HG03139 (cell line): Measurements from ENCODE around the gene TMEM41A.
A peak's percentile ranks its signal among the peaks of the same experiment; 100 is the strongest.

Experiments used
- ATAC-seq: cut with Tn5 transposase; IDR thresholded peaks from one replicate; pipeline ENCODE4 v1.9.1; 2021; ENCODE audit not compliant: unreplicated experiment

TMEM41A gene

GRCh38 chr3:185498503-185499396, at the start of gene TMEM41A:
Gene TMEM41A, minus strand, starts transcription at chr3:185499035. Its CDS starts 74 bp downstream, at chr3:185498961.
- ATAC-seq = peak; percentile 94

DNA sequence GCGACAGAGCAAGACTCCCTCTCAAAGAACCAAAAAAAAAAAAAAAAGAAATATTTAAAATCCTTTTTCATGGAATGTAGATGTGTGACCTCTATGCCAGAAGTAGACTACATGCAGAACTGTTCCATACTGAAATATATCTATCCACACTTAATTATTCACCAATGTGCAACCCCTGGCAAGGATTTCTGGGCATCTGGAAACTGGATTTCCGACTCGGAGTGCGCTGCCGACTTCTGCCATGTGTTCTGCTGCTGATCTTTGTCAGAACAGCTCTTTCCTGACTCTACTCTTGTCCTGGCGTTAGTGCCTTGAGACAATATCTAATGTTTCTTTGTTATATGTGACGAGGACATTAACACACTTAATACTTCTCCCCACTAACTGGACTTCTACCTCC, 41.9 kb upstream of the TMEM41A start:
- ATAC-seq = no peak

GRCh38 chr3:185539934-185540333, 41.1 kb upstream of the TMEM41A start:
- ATAC-seq = no peak

- ATAC-seq = peak; percentile 98
Measured at GRCh38 chr3:185537369-185537970, 38.6 kb upstream of the TMEM41A start.

GRCh38 chr3:185534511-185534910, 35.7 kb upstream of the TMEM41A start:
- no peak for ATAC-seq

GRCh38 chr3:185532901-185533300, 34.1 kb upstream of the TMEM41A start:
- no peak for ATAC-seq

DNA sequence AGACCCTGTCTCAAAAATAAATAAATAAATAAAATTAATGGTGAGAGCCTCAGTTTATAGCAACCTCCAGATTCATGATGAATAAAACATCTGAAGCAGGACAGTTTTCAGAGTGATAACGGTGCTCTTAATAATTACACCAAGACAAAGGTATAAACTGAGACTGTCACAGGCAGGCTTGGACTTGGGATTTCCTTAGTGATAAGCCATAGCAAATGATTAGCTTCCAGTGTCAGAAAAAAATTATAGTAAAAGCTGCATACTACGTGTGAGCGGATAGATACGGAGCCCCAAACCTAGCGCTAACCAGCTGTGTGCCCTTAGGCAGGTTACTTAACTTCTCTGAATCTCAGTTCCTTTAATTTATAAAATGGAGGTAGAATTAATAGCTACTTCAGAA, 32.0 kb upstream of the TMEM41A start:
- ATAC-seq = no peak

- no peak for ATAC-seq
Measured at GRCh38 chr3:185528532-185528931, 29.7 kb upstream of the TMEM41A start.

- ATAC-seq = no peak
Measured at GRCh38 chr3:185527364-185527763, 28.5 kb upstream of the TMEM41A start.

DNA sequence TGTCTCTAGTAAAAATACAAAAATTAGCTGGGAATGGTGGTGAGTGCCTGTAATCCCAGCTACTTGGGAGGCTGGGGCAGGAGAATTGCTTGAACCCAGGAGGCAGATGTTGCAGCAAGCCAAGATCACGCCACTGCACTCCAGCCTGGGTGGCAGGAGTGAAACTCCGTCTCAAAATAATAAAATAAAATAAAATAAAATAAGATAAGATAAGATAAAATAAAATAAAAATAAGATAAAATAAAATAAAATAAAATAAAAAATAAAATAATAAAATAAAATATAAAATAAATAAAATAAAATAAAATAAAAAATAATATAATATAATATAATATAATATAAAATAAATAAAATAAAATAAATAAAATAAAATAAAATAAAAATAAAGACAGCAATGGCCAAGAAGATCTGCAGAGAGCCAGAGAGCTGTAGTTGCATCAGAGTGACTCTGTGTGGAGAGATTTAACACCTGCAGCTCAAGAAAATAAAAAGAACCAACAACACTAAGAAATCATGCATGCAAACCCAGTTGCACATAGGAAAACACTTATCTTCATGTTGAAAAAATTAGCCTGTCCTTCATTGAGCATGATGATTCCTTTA, 27.6 kb upstream of the TMEM41A start:
- no peak for ATAC-seq

- ATAC-seq = no peak
Measured at GRCh38 chr3:185521349-185522138, 22.7 kb upstream of the TMEM41A start.

DNA sequence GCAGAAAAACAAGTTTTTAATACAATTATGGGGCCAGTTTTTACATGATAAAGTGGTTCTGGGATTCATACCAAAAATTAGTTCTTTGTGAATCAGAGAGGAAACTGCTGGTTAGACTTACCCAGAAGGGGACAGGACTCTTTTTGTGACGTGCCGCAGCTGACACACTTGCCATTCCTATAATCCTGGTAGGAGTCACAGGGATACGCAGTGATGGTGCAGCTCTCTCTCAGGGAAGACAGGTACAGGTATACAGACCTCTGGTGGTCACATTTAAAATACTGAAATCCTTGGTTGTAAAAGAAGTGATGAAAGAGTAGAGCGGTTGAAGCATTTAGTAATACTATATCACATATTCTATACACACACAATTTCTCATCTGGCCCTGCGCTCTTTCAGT, 20.2 kb upstream of the TMEM41A start:
- ATAC-seq = no peak

GRCh38 chr3:185517387-185518130, 18.7 kb upstream of the TMEM41A start:
- no peak for ATAC-seq

- ATAC-seq = no peak
Measured at GRCh38 chr3:185511711-185512110, 12.9 kb upstream of the TMEM41A start.

DNA sequence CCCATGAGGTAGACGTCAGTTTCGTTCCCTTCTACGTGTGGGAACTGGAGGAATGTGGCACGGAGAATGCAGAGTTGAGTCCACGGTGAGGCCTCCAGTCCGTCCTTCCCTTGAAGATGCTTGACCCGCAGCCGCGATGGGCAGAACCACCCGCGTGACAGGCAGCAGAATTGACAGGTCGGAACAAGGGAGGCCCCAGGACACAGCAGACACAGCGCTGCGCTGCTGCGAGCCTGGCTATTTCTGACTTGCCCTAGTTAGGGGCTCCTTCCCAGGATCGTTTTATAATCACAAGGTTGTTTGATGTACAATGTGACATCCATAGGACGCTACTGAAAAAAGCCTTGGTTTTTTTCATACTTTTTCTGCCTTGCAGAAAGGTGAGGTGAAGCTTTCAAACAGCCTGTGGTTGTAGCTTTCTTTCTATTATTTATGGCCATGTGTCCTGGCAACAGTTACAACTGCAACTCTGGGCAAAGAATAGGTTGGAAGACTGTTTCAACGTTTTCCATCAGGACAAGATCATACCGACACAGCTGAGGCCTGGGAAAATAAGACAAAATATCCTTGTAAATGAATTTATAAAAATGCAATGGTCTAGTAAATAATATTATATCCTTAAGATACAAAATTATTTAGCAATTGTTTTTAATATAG, 9.6 kb upstream of the TMEM41A start:
- no peak for ATAC-seq

- ATAC-seq = no peak
Measured at GRCh38 chr3:185507883-185508282, 9.0 kb upstream of the TMEM41A start.

DNA sequence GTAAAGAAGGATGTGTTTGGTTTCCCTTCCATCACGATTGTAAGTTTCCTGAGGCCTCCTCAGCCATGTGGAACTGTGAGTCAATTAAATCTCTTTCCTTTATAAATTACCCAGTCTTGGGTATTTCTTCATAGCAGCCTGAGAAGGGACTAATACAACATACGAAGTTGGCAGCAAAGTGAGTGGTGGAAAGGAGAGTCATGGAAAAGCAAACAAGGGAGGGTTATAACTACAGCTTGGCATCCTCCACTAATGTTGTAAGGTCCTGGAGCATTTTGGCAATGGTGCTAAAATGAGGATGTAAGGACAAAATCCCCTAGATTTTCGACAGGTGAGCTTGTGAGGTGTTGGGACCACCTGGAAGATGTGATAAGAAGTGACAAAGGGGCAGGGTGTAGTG, 5.8 kb upstream of the TMEM41A start:
- ATAC-seq = no peak

DNA sequence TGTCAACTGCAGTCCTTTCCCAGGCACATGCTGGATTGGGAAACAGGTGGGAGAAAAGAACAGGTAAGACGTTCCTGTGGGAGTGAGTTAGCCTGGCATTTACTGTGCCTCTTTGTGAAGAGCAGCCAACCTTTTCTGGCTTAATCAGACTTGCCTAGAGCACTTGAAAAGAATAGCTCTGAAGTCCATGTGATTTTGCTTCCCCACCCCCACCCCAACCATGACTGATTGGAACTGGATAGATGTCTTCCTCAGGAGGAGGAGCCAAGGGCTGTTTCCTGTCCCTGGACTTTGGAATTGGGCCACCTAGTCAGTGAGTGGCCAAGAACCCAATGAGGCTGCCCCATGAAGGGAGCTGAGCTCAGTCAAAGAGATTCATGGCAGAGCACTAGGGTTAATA, 4.7 kb upstream of the TMEM41A start:
- ATAC-seq = no peak

DNA sequence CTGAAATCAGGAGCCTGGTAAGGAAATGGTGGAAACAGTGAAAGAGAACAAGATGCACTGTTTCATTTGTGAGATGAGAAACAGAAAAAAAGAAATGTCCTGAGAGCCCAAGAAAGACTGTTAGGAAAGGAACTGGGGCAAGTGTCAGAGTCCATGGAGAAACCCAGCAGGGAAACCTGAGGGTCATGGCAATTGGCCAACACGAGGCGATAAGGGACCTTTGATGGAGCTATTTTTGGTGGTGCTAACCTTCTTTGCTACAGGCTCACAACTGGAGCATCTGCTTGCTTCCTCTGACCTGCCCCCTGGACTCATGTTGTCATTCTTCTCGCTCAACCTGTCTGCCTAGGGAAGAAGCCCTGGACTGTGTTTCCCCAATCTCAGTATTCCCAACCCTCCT, 4.2 kb upstream of the TMEM41A start:
- no peak for ATAC-seq

DNA sequence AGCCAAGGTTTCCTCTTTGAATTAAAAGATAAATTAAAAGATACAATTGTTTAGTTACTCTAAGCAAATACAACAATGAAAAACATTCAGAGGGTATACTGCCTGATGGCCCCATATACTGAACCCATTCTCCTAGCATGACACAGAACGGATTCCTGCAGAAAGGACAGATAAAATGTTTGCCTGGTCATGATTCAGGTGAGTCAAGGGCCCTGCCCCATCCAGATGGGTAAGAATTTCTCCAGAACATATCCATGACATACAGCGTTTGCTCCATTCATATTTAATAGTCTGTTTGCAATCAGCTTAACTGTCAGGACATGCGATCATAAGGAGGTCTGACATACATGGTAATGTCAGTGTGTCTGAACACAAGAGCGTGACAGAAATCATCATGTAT, 8.6 kb downstream of the TMEM41A start:
- ATAC-seq = no peak
